Sciatic nerve (tissue), 2 donors: ENCODE measurements around the gene GRAMD2B. TPM values are rescaled to one million over a fixed set of nuclear protein-coding genes. Genes with fewer than 3 reads are reported as not detected.
"Not testable (repeated sequence)": the region's sequence is repeated elsewhere in the genome, so short reads cannot be mapped to it uniquely, and the experiment has no call there.

Source experiments
- ATAC-seq: fragments of 200-7000 bp; cut with Tn5 transposase; one replicate; pipeline ENCODE4 v1.9.1; 2020; ENCODE audit warnings: mild to moderate bottlenecking, moderate library complexity
- DNase-seq: peaks from one replicate; pipeline ENCODE4 v3.0.0-alpha.2; 2020; ENCODE audit warnings: low spot score
- intact Hi-C: fragments of 100-400 bp; cut with DNase I; formaldehyde crosslinking; loops from one replicate; pipeline ENCODE4 v1.14.2; 2022
- total RNA-seq: library from RNA; stranded (reverse); fragmentation: NEBNext Ultra II Directional; extraction: Animal tissue kit (Norgen Biotek cat#: 25700); gene quantifications from one replicate; pipeline ENCODE4 v1.2.1, GENCODE V29; 2021
- donor health status: DM: no; HTN: no; CAD: no.
- donor health status: DM: no; HTN: no; CAD: no.

Gene GRAMD2B
- total RNA-seq, 1 donor from 2014 or later, result 42.3 TPM

DNA sequence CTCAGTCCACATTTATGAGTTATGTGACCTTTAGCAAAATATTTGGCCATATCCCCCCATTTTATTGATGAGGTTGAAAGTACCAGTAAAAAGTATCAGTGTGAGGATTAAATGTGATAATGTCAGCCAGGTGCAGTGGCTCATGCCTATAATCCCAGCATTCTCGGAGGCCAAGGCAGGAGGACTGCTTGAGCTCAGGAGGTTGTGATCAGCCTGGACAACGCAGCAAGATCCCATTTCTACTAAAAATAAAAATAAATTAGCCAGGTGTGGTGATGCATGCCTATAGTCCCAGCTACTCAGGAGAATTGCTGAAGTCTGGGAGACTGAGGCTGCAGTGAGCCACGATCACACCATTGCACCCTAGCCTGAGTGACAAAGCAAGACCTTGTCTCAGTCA, 71.2 kb downstream of the GRAMD2B start:
- DNase-seq, result no peak
- intact Hi-C loops, result no loop called here
- ATAC-seq, result no peak

DNA sequence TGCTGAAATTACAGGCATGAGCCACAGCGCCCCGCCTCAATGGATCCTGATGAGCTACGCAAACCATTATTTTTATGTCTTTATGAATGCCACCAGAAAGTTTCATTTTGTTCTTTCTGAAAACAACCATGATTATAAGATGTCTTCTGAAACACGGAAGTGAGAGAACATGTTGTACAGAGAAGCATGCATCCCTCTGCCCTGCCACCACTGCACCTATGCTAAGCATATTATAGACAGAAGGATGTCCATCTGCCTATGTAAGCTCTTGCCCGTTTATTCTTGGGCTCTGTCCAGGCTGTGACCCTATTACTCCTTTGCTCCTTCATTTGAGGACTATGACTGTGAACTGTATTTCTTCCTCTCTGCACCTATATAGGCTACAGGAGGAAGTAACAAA, 74.3 kb downstream of the GRAMD2B start:
- intact Hi-C loops, result no loop called here
- no peak for ATAC-seq
- DNase-seq, result no peak

DNA sequence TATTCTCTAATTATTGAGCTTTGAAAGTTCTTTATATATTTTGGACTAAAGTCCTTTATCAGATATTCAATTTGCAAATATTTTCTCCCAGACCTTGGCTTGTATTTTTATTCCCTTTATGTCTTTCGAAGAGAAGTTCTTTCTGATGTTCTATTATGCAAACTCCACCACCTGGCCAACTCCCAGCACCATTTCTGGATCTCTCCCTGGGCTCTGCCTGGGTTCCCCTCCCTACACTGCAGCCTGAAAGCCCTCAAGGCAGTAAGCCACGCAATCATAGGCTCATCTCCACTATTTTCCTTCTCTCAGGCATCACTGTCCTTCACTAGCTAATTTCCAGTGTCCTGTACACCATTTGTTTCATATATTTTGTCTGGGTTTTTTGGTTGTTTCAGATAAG, 76.1 kb downstream of the GRAMD2B start:
- ATAC-seq, result peak; percentile 13
- no peak for DNase-seq
- intact Hi-C loops, result no loop called here

DNA sequence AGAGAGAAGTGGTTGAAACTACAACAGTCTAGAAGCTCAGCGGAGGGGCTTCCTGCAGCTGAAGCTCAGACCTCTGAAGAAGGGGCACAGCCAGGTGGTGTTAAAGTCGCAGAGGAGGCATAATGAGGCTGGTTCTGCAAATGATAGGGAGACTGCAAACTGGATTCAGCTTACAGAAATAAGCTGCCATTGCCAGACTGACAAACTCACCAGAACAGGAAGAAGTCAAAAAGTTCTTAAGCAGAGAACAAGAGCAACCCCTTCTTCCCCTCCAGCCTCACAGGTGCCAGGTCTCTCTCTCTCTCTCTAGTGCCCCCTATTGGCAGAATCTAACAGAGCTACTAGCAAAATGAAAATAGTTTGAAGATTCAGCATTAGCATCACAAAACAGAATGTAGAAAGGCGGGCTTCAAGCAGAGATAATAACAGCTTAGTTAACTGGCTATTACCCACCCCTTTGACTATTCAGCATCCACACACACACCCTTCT, 76.7 kb downstream of the GRAMD2B start:
- intact Hi-C loops, result no loop called here
- DNase-seq (no peak), ATAC-seq (no peak)

DNA sequence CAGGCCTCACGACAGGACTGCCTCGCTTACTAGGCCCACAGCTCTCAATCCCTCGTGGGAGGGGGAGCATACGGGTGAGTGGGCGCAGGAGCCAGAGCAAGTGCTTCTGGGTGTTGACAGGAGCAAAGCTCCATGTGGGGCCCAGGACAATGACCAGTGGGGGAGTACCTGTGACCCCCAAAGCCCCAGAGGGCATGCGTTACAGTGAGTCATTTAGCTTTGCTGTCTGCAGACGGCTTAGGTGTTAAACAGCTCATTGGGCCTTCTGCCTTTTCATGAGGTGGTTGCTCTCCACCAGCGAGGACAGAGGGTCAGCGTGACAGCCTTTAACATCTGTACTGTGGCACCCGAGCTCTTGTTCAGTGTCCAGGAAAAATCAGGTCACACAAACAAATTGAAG, 78.2 kb downstream of the GRAMD2B start:
- ATAC-seq (no peak), DNase-seq (no peak)
- intact Hi-C loops, result no loop called here

DNA sequence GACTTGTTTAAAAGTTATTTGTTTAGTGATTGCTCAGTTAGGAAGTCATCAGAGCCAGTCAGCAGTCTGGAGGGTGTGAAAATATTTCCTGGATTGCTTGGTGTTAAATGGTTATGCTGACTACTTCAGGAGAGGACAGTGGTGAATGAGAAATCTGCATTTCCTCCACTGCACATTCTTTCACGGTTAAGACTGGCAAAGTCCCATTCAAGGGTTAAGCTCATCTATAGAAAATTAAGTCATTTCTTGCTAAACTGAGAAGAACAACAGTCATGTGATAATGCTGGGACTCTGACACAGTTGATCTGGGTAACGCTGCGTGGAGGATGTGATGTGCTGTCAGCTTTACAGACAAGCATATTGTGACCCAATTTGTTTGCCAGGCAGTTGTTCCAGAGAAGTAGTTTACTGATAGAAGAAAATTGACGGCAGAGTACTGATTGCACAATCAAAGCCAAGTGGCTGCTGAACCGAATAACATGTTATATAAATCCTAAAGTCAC, 80.4 kb downstream of the GRAMD2B start:
- DNase-seq, result no peak
- intact Hi-C loops, result no loop called here
- ATAC-seq, result peak; percentile 82

DNA sequence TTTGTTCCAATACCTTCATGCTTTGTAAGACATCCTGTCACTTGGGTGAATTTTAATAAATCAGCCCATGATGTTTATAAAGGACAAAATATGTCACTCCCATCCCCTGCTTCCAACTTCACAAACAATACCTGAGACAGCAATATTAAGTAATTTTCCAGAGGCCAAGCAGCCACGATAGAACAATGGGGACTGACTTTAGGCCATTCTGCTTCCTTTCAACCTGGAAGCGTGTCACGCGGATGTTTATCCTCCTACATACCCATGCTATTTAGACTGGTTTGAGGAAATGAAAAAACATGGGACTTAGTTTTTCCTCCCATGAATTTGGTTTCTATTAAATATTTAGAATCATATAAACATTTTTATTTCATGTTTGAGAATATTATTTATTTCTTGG, 82.9 kb downstream of the GRAMD2B start:
- DNase-seq, result no peak
- no peak for ATAC-seq
- intact Hi-C loops, result no loop called here

DNA sequence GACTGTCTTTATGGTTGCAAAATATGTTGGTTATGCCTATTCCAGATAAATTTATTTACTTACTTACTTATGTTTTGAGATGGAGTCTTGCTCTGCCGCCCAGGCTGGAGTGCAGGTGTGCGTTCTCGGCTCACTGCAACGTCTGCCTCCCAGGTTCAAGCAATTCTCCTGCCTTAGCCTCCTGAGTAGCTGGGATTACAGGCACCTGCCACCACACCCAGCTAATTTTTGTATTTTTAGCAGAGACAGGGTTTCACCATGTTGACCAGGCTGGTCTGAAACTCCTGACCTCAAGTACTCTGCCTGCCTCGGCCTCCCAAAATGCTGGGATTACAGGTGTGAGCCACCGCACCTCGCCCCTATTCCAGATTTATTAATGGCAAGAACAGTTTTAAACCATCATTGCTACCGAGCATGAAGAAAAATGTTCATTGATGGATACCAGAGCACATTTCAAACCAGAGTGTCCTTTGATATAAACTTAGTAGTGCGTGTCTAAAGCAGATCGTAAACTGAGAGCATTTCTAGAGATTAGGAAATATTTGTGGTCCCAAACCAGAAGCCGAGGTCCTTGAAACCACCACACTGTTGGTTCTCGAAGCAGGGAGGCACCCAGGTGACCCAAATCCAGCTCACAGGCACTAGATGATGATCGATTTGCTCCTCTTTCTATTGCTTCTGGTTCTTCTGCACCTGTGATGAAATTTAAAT, 85.2 kb downstream of the GRAMD2B start:
- ATAC-seq, result no peak
- DNase-seq, result no peak
- intact Hi-C loops, result no loop called here

DNA sequence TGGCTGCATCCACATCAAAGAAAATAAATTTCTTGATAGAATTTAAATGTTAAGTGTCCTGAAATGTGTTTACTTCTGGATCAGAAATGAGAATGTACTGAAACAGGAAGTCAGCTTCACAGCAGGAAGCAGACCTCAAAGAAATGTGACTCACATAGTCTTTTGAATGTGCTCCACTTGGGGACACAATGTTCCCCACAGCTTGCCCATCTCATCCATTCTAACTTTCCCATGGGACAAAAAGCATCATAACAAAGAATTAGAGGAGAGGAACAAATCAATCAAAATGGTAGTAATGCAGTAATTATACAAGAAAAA, 85.7 kb downstream of the GRAMD2B start:
- DNase-seq (no peak), ATAC-seq (peak; percentile 64)
- intact Hi-C loops, result no loop called here

DNA sequence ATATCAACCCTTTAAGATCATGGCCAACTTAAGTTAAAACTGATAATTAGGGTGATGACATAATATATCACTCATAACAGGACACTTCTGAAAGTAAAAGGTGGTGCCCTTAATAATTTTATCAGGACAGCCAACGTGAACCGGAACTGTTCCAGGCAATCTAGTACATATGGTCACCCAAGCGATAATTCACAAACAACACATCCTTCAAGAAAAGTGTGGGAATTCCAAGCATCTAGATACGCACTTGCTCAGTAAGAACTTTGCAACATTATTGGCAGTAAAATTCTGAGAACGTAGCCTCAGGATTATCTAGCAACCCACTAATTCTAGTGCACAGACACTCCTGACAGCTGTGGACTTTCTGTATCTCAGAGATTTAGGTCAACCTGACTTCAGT, 86.1 kb downstream of the GRAMD2B start:
- DNase-seq (no peak), ATAC-seq (no peak)
- intact Hi-C loops, result no loop called here

DNA sequence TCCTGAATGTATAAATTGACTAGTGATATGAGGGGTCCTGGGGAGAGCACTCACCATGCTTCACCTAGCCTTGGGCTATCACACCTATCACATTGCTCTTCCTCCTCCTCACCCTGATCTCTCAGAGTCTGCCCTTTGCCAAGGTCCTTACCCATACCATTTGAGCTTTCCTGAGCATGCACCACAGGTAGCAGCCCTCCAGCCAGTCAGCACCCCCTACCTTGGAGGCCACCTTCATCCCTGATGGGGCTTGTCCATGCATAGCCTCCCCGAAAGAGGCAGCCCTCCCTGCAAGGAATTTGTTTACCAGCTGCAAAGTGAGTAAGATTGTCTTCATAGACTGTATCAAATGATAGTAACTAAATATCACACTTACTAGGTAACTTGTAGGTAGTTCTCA, 88.8 kb downstream of the GRAMD2B start:
- no peak for DNase-seq
- ATAC-seq, result no peak
- intact Hi-C loops, result no loop called here

DNA sequence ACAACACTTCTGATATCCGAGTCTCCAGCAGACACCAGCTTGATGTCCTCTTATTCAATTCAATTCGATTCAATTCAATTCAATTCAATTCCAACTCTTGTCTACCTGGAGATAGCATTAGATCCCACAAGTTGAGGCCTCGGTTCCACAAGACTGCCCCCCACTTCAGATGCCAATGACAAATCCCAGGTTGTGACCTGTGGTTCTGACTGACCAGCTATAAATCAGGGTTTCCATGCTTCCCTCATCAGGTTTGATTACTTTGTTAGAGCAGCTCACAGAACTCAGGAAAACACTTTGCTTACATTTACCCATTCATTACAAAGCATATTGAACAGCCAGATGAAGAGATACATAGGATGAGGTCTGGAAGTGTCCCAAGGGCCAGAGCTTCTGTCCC, 89.2 kb downstream of the GRAMD2B start:
- intact Hi-C loops, result no loop called here
- no peak for DNase-seq
- no peak for ATAC-seq

DNA sequence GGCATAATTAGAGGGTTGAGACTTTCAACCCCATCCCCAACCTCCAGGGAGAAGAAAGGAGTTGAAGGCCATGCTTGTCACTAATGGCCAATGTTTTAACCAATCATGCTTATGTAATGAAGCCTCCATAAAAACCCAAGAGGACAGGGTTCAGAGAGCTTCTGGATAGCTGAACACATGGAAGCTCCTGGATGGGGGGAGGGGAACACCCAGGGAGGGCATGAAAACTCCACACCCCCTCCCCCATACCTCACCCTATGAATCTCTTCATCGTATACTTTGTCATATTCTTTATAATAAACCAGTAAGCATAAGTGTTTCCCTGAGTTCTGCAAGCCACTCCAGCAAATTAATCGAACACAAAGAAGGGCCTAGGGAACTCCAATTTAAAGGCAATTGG, 90.1 kb downstream of the GRAMD2B start:
- intact Hi-C loops, result no loop called here
- DNase-seq (no peak), ATAC-seq (peak; percentile 28)

DNA sequence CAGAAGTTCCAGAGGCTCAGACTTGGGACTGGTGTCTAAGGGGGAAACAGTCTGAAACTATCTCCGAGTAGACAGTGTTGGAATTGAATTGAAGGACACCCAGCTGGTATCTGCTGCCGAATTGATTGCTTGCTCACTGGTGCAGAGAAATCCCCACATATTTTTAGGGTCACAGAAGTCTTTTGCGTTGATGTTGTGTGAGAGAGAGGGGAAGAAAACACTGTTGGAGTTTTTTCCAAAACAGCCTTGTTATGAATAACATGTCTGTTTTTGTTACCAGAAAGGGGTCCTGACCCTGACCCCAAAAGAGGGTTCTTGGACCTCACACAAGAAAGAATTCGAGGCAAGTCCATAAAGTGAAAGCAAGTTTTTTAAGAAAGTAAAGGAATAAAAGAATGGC, 90.5 kb downstream of the GRAMD2B start:
- DNase-seq (no peak), ATAC-seq (peak; percentile 57)
- intact Hi-C loops, result no loop called here

DNA sequence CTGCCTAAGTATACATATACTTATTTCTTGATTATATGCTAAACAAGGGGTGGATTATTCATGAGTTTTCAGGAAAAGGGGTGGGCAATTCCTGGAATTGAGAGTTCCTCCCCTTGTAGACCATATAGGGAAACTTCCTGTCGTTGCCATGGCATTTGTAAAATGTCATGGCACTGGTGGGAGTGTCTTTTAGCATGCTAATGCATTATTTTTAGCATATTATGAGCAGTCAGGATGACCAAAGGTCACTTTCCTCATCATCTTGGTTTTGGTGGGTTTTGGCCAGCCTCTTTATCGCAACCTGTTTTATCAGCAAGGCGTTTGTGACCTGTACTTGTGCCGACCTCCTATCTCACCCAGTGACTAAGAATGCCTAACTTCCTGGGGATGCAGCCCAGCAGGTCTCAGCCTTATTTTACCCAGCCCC, 90.9 kb downstream of the GRAMD2B start:
- DNase-seq (no peak), ATAC-seq (peak; percentile 40)
- intact Hi-C loops, result no loop called here

DNA sequence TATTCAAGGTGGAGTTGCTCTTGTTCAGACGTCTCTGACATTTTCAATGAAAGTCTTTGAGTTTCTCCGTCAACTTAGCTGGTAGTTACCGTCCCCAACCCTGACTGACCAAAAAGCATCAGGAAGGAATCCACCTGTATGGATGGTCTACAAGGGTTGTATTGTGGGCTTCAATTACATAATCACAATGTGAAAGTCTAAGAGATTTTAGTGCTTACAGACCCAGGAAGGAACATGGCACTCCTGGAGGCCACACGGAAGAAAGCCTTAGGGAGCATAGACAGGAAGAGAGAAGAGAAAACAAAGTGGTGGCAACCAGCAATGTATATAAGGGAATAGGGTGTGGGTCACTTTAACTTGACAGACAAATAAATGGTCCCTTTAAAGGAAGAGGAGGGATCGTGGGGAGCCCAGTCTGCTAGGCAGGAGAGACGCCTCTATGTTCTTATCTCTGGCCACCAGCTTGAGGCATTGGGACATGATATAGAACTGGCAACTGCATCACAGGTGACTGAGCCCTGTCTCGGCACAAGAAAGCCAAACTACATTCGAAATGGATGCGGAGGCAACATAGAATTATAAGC, 91.4 kb downstream of the GRAMD2B start:
- ATAC-seq (no peak), DNase-seq (no peak)
- intact Hi-C loops, result no loop called here

DNA sequence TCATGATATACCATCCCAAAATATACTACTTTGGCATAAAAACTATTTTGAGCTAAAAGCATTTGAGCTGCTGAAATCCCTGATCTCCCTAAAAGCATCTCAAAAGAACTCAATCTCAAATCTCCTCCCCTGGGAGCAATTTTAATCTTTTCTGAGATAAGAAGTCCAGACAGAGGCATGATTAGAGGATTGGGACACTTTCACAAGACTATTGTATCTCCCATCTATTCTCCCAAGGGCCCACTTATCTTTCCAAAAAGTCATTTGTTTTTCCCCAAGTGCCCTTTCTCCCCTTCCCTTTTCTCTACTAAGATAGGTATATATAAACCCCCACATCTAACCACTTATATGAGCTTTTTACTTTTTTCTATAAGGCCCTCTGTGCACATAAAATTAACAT, 92.1 kb downstream of the GRAMD2B start:
- no peak for ATAC-seq
- intact Hi-C loops, result no loop called here
- no peak for DNase-seq

DNA sequence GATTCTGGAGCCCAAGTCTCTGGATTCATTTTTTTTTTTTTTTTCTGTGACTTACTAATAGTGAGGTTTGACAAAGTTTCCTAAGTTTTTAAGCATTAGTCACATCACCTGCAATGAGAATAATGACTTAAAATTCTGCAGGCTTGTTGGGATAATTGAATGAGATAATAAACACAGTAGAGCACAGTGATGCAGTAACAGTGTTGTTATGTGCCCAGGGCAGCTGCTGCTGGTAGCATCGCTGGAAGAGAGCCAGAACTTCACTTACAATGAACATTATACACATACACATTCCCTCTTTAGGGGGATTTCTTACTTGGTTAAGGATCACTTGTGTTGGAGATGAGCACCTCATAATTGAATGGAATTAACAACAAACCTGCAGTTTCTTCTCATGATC, 92.9 kb downstream of the GRAMD2B start:
- DNase-seq, result no peak
- ATAC-seq, result no peak
- intact Hi-C loops, result no loop called here

DNA sequence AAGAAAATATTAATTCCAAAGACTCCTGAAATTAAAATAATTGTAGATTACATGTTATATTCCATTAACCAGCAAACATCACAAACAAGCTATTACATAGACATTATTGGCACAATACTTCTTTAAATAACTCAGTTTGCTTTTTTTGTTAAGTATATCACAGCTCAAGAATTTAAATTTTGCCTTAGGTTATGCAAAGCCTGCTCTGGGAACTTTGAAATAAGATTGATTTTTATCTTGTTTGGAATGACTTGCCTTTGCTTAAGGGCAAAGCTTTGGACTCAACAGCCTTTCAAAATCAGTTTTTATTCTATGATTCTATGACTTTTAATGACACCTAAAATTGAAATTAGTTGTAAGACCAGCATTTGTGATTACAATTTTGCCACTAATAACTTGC, 93.6 kb downstream of the GRAMD2B start:
- no peak for DNase-seq
- intact Hi-C loops, result no loop called here
- no peak for ATAC-seq

DNA sequence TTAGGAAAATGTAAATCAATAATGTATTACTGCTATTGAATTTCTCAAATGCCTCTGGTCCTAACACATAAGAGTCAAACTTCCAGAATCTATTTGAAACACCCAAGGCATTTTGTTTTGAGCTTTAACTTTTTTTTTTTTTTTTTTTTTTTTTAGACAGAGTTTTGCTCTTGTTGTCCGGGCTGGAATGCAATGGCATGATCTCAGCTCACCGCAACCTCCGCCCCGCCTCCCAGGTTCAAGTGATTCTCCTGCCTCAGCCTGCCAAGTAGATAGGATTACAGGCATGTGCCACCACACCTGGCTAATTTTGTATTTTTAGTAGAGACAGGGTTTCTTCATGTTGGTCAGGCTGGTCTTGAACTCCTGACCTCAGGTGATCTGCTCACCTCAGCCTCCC, 96.0 kb downstream of the GRAMD2B start:
- peak; percentile 45 for ATAC-seq
- DNase-seq, result peak; percentile 69
- intact Hi-C loops, result not testable (repeated sequence)
